Common myeloid progenitor, CD34-positive (primary cell): Measurements from ENCODE around the gene PLEKHG4B.

ENCODE experiments used
- CTCF ChIA-PET: fragments of 350-600 bp; sonication (Branson Sonifier 250); formaldehyde crosslinking; loops from one replicate; lab custom pipeline; 2021; ENCODE audit warnings: antibody characterized with exemption; lab: Charles Lee
- POLR2A ChIA-PET: fragments of 350-600 bp; sonication (Branson Sonifier 250); formaldehyde crosslinking; loops from one replicate; lab custom pipeline; 2021; ENCODE audit warnings: antibody characterized with exemption; lab: Charles Lee
- DNase-seq, 3 donors: peaks; one replicate each; pipeline versions ENCODE4 v3.0.0 to v3.0.0-alpha.2; 2013
- H3K27ac ChIP-seq, 2 experiments: 1 replicate in 1 of 2; 2 replicates in 1 of 2; pipeline ENCODE4 v1.7.0; 2013; ENCODE audit warnings: inconsistent platforms in 2 of 2, low read length in 2 of 2, mild to moderate bottlenecking in 2 of 2, low read depth in 1 of 2, moderate library complexity in 1 of 2; ENCODE audit not compliant: severe bottlenecking in 2 of 2, insufficient read depth in 1 of 2, poor library complexity in 1 of 2
- H3K27me3 ChIP-seq, 5 experiments: replicated peaks in 2 of 5; 1 replicate in 3 of 5; 2 replicates in 2 of 5; pipeline versions ENCODE4 v1.6.1 to v1.7.0; 2013; ENCODE audit warnings: low read length in 4 of 5, mild to moderate bottlenecking in 2 of 5, moderate library complexity in 2 of 5, inconsistent platforms in 1 of 5; ENCODE audit not compliant: insufficient read depth in 5 of 5, control insufficient read depth in 4 of 5
- H3K36me3 ChIP-seq, 4 experiments: 1 replicate in 2 of 4; 2 replicates in 2 of 4; pipeline versions ENCODE4 v1.6.1 to v1.7.0; 2013; ENCODE audit warnings: low read length in 3 of 4, control low read depth in 1 of 4, mild to moderate bottlenecking in 1 of 4; ENCODE audit not compliant: control insufficient read depth in 4 of 4, insufficient read depth in 4 of 4
- H3K4me1 ChIP-seq, 4 experiments: 1 replicate in 3 of 4; 2 replicates in 1 of 4; pipeline versions ENCODE4 v1.6.1 to v1.7.1; 2013; ENCODE audit warnings: low read length in 3 of 4, mild to moderate bottlenecking in 3 of 4, control low read depth in 1 of 4, inconsistent platforms in 1 of 4, moderate library complexity in 1 of 4; ENCODE audit not compliant: control insufficient read depth in 4 of 4, insufficient read depth in 4 of 4; ENCODE audit errors: control extremely low read depth in 1 of 4
- H3K4me3 ChIP-seq, 7 experiments: 1 replicate in 4 of 7; 2 replicates in 3 of 7; pipeline versions ENCODE4 v1.5.1 to v1.7.0; 2013; ENCODE audit warnings: mild to moderate bottlenecking in 7 of 7, low read length in 6 of 7, moderate library complexity in 6 of 7, inconsistent platforms in 2 of 7, low read depth in 2 of 7, control low read depth in 1 of 7; ENCODE audit not compliant: insufficient read depth in 4 of 7, control insufficient read depth in 1 of 7; ENCODE audit errors: extremely low read depth in 1 of 7
- H3K9me3 ChIP-seq, 5 experiments: 1 replicate in 4 of 5; 2 replicates in 1 of 5; pipeline versions ENCODE4 v1.6.1 to v1.7.1; 2013; ENCODE audit warnings: low read length in 4 of 5, mild to moderate bottlenecking in 2 of 5, inconsistent platforms in 1 of 5, low read depth in 1 of 5, moderate library complexity in 1 of 5; ENCODE audit not compliant: control insufficient read depth in 4 of 5, insufficient read depth in 2 of 5; ENCODE audit errors: control extremely low read depth in 1 of 5
- WGBS: methylation state at CpG from one replicate; pipeline ENCODE4 v1.1.5; 2013; ENCODE audit not compliant: insufficient coverage; 5-methylcytosine and 5-hydroxymethylcytosine counted together

The PLEKHG4B gene

DNA sequence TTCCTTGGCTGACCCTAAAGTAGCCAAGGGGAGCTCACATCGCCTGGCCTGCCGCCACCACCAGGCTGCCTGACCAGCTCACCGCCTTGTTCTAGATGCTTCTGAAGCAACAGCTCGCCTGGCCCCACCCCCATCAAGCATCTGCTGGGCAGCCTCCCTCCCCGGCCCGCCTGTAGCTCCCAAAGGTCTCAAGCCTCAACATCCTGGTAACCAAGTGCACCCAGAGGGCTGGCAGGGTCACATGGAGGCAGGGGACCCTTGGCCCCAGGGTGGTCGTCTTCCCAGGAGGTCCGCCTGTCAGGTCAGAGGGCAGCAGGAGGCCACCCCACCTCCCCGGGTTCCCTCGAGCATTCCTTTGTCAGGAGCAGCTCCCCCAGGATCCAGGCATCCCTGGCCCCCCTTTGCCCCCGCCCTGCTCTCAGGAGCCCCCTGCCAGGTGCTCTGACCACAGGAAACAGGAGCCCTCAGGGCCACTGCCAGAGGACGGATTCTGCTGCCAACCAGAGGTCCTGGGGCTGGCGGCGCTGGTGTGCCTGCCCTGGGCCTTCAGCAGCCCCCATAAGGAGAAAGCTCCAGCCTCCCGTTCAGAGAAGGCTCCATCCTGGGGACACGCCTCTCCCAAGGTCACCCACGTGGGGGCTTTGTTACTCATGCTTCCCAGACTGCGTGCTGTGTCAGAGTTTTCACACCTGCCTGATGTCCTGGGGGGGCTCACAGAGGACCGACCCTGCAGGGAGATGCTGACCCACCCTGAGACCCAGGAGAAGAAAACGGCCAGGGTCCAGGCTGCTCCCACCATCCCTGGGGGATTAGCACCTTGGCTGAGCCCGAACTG lies 95.9 kb downstream of the PLEKHG4B start:
- Histone ChIP-seq H3K9me3 (no peaks in the 10 kb centered on the region), H3K4me3 (peak overlapping the region in 1 of 7 experiments; percentile 58), H3K4me1 (peaks cover 0 to 29% (median 17%) of the 10 kb centered on the region in 4 experiments), H3K27ac (no peak overlapping the region), H3K27me3 (peaks cover 0 to 4% (median 2%) of the 10 kb centered on the region in 5 experiments), H3K36me3 (no peaks in the 10 kb centered on the region)
- ChIA-PET POLR2A (interaction anchor here (0.9 kb wide), 1 partner anchor 30 kb away, joined by 3 read pairs; the partner anchor contains the start of genes CCDC127 and SDHA), CTCF (interaction anchor here (0.6 to 3.0 kb wide), 21 partner anchors 7 to 253 kb away, joined by 3 to 16 read pairs (median 4); partner anchors contain the start of genes CCDC127 and SDHA)
- no peak for DNase-seq
- 79% methylated on average over 20 of the region's 21 CpGs for WGBS

DNA sequence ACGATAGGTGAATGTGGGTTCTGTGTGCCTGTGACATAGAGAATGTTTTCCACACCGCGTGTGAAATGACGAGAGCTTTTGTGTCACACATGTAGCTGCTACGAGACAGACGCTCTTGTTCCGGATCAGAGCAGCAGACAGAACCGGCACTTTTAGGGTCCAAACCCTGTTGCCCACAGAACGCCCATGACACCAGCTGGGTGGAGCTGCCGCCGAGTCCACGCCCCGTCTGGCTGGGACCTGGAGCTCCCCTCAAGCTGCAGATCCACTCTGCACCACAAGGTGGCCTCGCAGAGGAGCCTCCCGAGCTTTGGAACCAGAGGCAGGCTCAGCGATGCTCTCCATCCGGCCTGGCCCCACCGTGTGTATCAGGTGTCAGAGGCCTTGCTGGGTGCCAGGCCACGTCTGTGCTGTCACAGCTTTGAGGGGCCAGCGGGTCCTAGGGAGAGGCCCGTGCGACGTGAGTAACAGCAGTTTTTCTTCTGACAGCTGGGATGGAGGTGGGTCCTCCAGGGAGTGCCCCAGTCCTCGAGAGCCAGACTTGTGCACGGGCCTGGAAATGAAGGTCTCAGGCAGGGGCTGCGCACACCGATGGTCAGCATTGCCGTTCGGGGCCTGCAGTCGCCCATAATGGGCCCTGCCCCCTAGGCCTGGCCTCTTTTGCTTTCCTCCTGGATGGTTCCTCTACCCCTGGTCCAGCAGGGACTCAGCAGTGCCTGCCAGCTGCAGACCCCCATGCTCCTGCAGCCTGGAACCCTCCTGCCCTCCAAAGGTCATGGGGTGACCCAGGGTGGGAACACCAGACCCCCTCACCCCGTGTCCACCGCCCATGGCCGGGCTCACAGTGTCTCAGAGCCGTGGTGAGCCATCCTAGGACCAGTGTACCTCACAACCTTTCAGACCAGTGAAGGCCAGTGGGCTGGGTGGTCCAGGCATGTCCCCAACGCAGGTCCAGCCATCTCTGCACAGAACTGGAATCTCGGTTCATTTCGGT lies 96.8 kb downstream of the PLEKHG4B start:
- ChIA-PET CTCF (interaction anchor here (0.6 to 3.0 kb wide), 21 partner anchors 8 to 252 kb away, joined by 3 to 16 read pairs (median 4); partner anchors contain the start of genes CCDC127 and SDHA), POLR2A (interaction anchor here (0.9 kb wide), 1 partner anchor 29 kb away, joined by 3 read pairs; the partner anchor contains the start of genes CCDC127 and SDHA)
- WGBS, result 42% methylated on average over 37 of the region's 37 CpGs

DNA sequence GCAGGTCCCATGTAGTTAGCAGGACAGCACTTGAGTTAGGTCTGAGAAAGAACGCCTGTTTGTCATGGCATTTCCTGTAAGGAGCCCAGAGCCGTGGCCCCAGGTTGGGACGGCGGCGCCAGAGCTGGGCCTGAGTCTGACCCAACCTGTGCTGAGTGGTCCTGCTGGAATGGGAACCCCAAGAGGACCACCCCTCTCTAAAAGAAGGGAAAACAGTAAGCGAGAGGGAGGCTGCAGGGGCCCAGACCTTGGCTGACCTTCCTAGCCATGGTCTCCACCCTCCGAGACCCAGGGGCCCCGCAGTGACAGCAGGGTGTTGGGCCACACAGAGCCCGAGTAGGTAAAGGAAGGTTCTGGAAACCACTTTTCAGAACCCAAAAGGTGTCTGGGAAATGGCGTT lies 97.5 kb downstream of the PLEKHG4B start:
- ChIA-PET CTCF (interaction anchor here (1.4 kb wide), 1 partner anchor 14 kb away, joined by 4 read pairs; no protein-coding TSS in a partner anchor), POLR2A (no interaction called here)
- Histone ChIP-seq H3K27ac (no peak overlapping the region), H3K36me3 (no peaks in the 10 kb centered on the region), H3K4me1 (peaks cover 0 to 29% (median 17%) of the 10 kb centered on the region in 4 experiments), H3K9me3 (no peaks in the 10 kb centered on the region), H3K4me3 (no peak overlapping the region), H3K27me3 (peaks cover 0 to 4% (median 2%) of the 10 kb centered on the region in 5 experiments)
- 94% methylated on average over 6 of the region's 10 CpGs for WGBS
- DNase-seq, result no peak

More for the DNA sequence above, 96.8 kb downstream of the PLEKHG4B start:
- Histone ChIP-seq H3K27me3 (peaks cover 0 to 4% (median 2%) of the 10 kb centered on the region in 5 experiments), H3K4me3 (peak overlapping the region in 1 of 7 experiments; percentile 58), H3K36me3 (no peaks in the 10 kb centered on the region), H3K9me3 (no peaks in the 10 kb centered on the region), H3K4me1 (peaks cover 0 to 29% (median 17%) of the 10 kb centered on the region in 4 experiments), H3K27ac (no peak overlapping the region)
- peak; percentile 79 to 88 (median 84) for DNase-seq

DNA sequence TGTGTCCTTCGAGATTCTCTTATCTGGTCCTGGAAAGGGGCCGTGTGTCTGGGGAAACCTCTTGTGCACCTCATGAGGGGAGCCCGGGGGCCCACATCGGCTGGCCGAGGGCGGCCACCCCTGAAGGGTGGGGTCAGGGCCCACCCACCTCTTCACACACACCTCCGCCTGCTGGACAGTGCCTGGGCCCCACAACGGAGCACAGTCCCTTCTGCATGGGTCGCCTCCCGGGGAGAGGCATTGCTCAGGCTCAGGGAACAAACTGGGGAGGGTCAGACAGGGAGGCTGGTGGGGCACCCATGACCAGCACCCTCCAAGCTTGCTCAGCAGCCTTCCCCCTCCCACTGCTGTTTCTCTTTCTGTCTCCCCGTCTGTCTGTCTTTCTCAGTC lies 98.0 kb downstream of the PLEKHG4B start:
- no peak for DNase-seq
- Histone ChIP-seq H3K36me3 (no peaks in the 10 kb centered on the region), H3K9me3 (no peaks in the 10 kb centered on the region), H3K4me3 (no peak overlapping the region), H3K27me3 (peaks cover 0 to 4% (median 2%) of the 10 kb centered on the region in 5 experiments), H3K4me1 (peaks cover 0 to 29% (median 17%) of the 10 kb centered on the region in 4 experiments), H3K27ac (no peak overlapping the region)
- WGBS, result 81% methylated on average over 6 of the region's 11 CpGs
- ChIA-PET POLR2A (interaction anchor here (0.6 kb wide), 1 partner anchor 15 kb away, joined by 3 read pairs; no protein-coding TSS in a partner anchor), CTCF (interaction anchor here (1.6 kb wide), 1 partner anchor 17 kb away, joined by 3 read pairs; no protein-coding TSS in a partner anchor)

DNA sequence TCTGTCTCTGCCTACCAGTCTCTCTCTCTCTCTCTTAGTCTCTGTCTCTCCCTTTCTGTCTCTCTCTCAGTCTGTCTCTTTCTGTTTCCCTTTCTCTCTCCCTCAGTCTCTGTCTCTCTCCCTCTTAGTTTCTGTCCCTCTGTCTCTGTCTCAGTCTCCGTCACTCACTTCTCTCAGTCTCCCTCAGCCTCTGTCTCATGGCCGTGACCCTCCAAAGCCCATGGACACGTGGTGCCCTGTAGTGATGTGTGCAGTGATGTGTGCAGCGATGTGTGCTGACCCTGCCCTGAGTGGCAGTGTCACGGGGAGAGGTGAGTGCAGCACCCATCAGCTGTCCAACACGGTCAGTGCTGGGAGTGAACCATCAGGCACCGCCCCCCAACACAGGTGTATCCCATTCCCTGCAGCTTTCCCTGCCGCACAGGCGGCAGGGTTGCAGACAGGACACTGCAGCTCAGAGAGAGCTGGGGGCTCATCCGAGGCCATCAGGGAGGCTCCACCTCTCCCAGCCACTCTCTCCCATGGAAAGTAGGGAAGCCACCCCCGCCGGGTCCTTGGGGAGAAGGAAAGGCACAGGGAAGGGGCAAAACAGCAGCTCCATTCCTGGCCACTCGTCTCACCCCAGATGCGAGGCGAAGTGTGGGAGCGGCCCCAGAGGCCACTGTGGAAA lies 98.5 kb downstream of the PLEKHG4B start:
- ChIA-PET CTCF (interaction anchor here (1.2 to 1.6 kb wide), 5 partner anchors 17 to 112 kb away, joined by 3 to 5 read pairs (median 4); no protein-coding TSS in a partner anchor), POLR2A (interaction anchor here (0.6 kb wide), 1 partner anchor 15 kb away, joined by 3 read pairs; no protein-coding TSS in a partner anchor)
- 80% methylated on average over 15 of the region's 16 CpGs for WGBS

More for the DNA sequence above, 98.5 kb downstream of the PLEKHG4B start:
- Histone ChIP-seq H3K27me3 (peaks cover 0 to 4% (median 2%) of the 10 kb centered on the region in 5 experiments), H3K4me3 (peak overlapping the region in 1 of 7 experiments; percentile 77), H3K4me1 (peaks cover 0 to 29% (median 17%) of the 10 kb centered on the region in 4 experiments), H3K9me3 (no peaks in the 10 kb centered on the region), H3K36me3 (no peaks in the 10 kb centered on the region), H3K27ac (no peak overlapping the region)
- no peak for DNase-seq
